GM12865 (cell line): Measurements from ENCODE around the gene FBXO44.

ENCODE experiments used
- DNase-seq: peaks from one replicate; pipeline ENCODE4 v3.0.0; 2010; ENCODE audit warnings: low read depth
- H3K4me3 ChIP-seq: 2 replicates; pipeline ENCODE4 v1.5.1; 2011; ENCODE audit warnings: mild to moderate bottlenecking, low read depth, low read length, control low read depth
- TF ChIP-seq, protein P1 (sequence below): IDR thresholded peaks from 2 replicates; pipeline ENCODE4 v1.5.1; 2011; ENCODE audit warnings: low read length, control low read depth, low read depth, inconsistent platforms; ENCODE audit not compliant: insufficient read depth; ENCODE audit errors: missing control alignments

The FBXO44 gene

GRCh38 chr1:11691928-11692711 lies 37.4 kb downstream of the FBXO44 start:
- TF ChIP-seq, protein P1, sequence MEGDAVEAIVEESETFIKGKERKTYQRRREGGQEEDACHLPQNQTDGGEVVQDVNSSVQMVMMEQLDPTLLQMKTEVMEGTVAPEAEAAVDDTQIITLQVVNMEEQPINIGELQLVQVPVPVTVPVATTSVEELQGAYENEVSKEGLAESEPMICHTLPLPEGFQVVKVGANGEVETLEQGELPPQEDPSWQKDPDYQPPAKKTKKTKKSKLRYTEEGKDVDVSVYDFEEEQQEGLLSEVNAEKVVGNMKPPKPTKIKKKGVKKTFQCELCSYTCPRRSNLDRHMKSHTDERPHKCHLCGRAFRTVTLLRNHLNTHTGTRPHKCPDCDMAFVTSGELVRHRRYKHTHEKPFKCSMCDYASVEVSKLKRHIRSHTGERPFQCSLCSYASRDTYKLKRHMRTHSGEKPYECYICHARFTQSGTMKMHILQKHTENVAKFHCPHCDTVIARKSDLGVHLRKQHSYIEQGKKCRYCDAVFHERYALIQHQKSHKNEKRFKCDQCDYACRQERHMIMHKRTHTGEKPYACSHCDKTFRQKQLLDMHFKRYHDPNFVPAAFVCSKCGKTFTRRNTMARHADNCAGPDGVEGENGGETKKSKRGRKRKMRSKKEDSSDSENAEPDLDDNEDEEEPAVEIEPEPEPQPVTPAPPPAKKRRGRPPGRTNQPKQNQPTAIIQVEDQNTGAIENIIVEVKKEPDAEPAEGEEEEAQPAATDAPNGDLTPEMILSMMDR, result no peak
- no peak overlapping the region for H3K4me3 ChIP-seq
- no peak for DNase-seq

DNA sequence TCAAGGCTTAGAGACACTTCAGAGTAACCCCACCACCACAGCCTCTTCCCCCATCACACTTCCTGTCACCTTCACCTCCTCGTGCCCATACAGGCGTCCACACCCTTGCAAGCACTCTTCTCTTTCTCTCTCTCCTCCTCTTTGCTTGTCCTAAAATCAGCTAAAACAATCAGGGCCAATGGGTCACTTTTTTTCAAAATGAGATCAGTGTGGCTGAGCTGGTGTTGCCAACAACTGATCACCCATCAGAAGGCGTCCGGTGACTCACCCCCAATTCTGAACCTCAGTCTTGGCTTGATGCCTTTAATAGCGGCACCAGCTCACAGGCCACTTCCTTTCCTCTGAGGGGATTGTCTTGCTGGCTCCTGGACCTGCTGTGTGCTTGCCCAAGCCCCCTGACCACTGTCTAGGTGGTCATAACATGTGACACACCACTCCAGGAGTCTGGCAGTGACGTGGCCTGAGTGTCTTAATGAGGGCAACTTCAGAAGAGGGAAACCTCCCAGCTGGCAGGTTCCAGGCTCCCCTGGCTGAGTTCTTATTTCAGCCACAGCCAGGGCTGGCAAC lies 38.4 kb downstream of the FBXO44 start:
- TF ChIP-seq, protein P1, result no peak
- DNase-seq, result no peak
- H3K4me3 ChIP-seq, result no peak overlapping the region

GRCh38 chr1:11693917-11694316 lies 39.2 kb downstream of the FBXO44 start:
- TF ChIP-seq, protein P1, result no peak
- H3K4me3 ChIP-seq, result no peak overlapping the region
- DNase-seq, result no peak

DNA sequence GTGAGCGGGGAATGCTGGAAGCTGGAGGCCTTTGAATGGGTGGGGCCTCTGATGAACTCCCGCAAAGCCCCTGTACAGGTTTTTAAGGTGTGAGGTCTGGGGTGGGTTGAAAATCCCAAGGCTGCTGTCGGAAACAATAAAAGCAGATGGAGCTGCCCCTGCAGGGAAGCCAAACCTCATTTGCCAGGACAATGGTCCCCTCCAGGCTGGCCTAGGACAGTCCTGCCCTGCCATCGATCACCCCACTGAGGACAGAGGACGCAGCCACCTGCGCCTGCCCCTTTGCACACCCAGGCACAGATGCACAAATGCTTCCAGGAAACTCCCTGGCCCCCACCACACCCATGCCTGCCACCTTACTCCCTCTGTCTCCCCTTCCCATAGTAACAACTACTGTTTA lies 41.2 kb downstream of the FBXO44 start:
- no peak overlapping the region for H3K4me3 ChIP-seq
- DNase-seq, result no peak
- TF ChIP-seq, protein P1, result no peak

GRCh38 chr1:11697188-11697892 lies 42.7 kb downstream of the FBXO44 start:
- TF ChIP-seq, protein P1, result no peak

GRCh38 chr1:11697893-11698210 lies 43.2 kb downstream of the FBXO44 start:
- no peak overlapping the region for H3K4me3 ChIP-seq
- TF ChIP-seq, protein P1, result no peak
- DNase-seq, result no peak

More at GRCh38 chr1:11697188-11697892, 42.7 kb downstream of the FBXO44 start:
- H3K4me3 ChIP-seq, result no peak overlapping the region
- no peak for DNase-seq
